ENCODE results near the gene UBE2F. TPM values are rescaled to one million over a fixed set of nuclear protein-coding genes. Genes with fewer than 3 reads are reported as not detected.

UBE2F gene
- total RNA-seq, 1 experiment from 2014 or later, result 51.2 TPM

DNA sequence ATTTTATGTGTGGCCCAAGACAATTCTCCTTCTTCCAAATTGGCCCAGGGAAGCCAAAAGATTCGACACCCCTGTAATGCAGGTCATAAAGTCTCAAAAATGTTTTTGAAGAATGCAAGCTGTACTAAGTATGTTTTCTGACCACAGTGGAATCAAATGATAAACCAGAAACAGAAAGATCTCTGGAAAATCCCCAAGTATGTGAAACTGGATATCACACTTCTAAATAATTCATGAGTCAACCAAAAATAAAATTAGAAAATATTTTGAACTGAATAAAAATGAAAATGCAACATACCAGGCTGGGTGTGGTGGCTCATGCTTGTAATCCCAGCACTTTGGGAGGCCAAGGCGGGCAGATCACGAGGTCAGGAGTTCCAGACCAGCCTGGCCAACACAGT, 34.1 kb upstream of the UBE2F start:
- POLR2A ChIA-PET (ENCODE audit: low non-redundant PET), result no interaction called here
- CTCF ChIA-PET, result no interaction called here
- DNase-seq (ENCODE audit: low spot score), result no peak
- Histone ChIP-seq H3K36me3 (ENCODE audit: insufficient read depth, low read length, poor library complexity, severe bottlenecking) (no peaks in the 10 kb centered on the region), H3K27me3 (replicated peaks; ENCODE audit: insufficient read depth, low read depth, low read length, poor library complexity) (no peaks in the 10 kb centered on the region), H3K4me1 (ENCODE audit: insufficient read depth, low read length, poor library complexity, severe bottlenecking) (no peaks in the 10 kb centered on the region), H3K9me3 (ENCODE audit: low read depth, low read length, poor library complexity, severe bottlenecking) (no peaks in the 10 kb centered on the region), H3K27ac (ENCODE audit: low read depth, low read length, poor library complexity, severe bottlenecking) (no peak overlapping the region), H3K4me3 (ENCODE audit: low read depth, low read length, poor library complexity, severe bottlenecking) (no peak overlapping the region)
- TF ChIP-seq EZH2 (IDR thresholded peaks at IDR 0.05; ENCODE audit: borderline replicate concordance, low read depth, low read length, poor library complexity, severe bottlenecking), result no peak
- TF ChIP-seq, protein P1, sequence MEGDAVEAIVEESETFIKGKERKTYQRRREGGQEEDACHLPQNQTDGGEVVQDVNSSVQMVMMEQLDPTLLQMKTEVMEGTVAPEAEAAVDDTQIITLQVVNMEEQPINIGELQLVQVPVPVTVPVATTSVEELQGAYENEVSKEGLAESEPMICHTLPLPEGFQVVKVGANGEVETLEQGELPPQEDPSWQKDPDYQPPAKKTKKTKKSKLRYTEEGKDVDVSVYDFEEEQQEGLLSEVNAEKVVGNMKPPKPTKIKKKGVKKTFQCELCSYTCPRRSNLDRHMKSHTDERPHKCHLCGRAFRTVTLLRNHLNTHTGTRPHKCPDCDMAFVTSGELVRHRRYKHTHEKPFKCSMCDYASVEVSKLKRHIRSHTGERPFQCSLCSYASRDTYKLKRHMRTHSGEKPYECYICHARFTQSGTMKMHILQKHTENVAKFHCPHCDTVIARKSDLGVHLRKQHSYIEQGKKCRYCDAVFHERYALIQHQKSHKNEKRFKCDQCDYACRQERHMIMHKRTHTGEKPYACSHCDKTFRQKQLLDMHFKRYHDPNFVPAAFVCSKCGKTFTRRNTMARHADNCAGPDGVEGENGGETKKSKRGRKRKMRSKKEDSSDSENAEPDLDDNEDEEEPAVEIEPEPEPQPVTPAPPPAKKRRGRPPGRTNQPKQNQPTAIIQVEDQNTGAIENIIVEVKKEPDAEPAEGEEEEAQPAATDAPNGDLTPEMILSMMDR (conservative IDR thresholded peaks at IDR 0.05; ENCODE audit: low read depth, low read length), result no peak
- BruUV-seq (replicated peaks), result no TSS peak
- intact Hi-C loops (cut with micrococcal nuclease; ENCODE audit: unreplicated experiment), result no loop called here

DNA sequence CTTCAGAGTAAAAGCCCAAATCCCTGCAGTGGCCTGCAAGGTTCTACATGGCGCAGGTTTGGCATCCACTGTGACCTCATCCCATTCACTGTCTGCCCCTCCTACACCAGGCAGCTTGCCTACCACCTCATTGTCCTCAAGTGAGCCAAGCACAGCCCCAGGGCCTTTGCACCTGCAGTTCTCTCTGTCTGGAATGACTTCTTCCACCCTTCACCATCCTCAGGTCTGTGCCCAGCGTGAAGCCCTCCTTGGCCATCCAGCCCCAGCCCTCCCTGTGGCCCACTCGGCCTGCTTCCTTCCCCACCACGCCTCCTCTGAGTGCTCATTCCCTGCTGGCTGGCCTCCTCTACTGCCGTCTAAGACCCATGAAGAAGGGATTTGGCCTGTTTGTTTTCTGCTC, 32.6 kb upstream of the UBE2F start:
- intact Hi-C loops (cut with micrococcal nuclease; ENCODE audit: unreplicated experiment), result no loop called here
- H3K4me3 ChIP-seq (ENCODE audit: low read depth, low read length, poor library complexity, severe bottlenecking), result no peak overlapping the region
- no peaks in the 10 kb centered on the region for H3K36me3 ChIP-seq (ENCODE audit: insufficient read depth, low read length, poor library complexity, severe bottlenecking)
- no peaks in the 10 kb centered on the region for H3K27me3 ChIP-seq (replicated peaks; ENCODE audit: insufficient read depth, low read depth, low read length, poor library complexity)
- DNase-seq (ENCODE audit: low spot score), result no peak
- TF ChIP-seq, protein P1 (conservative IDR thresholded peaks at IDR 0.05; ENCODE audit: low read depth, low read length), result no peak
- no peak for TF ChIP-seq EZH2 (IDR thresholded peaks at IDR 0.05; ENCODE audit: borderline replicate concordance, low read depth, low read length, poor library complexity, severe bottlenecking)
- POLR2A ChIA-PET (ENCODE audit: low non-redundant PET), result no interaction called here
- no peak overlapping the region for H3K27ac ChIP-seq (ENCODE audit: low read depth, low read length, poor library complexity, severe bottlenecking)
- CTCF ChIA-PET, result no interaction called here
- no TSS peak for BruUV-seq (replicated peaks)
- no peaks in the 10 kb centered on the region for H3K9me3 ChIP-seq (ENCODE audit: low read depth, low read length, poor library complexity, severe bottlenecking)
- no peaks in the 10 kb centered on the region for H3K4me1 ChIP-seq (ENCODE audit: insufficient read depth, low read length, poor library complexity, severe bottlenecking)

DNA sequence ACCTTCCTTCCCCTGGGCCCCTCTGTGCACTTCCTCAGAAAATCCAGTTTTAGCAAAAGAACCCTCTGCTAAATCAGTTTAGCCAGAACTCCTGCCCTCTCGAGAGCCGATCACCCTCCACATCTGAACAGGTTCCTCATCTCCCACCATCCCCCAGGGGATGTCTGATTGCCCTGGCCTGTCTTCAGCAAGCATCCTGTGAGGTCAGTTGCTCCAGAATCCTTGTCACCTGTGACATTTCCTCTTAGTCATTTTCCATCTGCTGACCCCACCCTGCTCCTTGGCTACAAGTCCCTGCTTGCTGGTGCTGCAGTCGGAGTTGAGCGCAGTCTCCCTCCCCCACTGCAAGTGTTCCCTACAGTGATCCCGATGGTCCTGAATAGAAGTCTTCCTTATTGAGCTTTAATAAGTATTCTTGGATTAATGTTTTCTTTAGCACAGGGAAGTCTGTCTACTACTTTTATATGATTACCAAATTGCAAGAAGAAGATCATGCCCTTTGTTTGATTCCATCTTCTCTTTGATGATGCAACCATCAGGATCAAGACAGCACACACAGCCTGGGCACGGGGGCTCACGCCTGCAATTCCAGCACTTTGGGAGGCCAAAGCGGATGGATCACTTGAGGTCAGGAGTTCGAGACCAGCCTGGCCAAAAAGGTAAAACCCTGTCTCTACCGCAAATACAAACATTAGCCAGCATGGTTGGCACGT, 30.9 kb upstream of the UBE2F start:
- Histone ChIP-seq H3K9me3 (ENCODE audit: low read depth, low read length, poor library complexity, severe bottlenecking) (no peaks in the 10 kb centered on the region), H3K27ac (ENCODE audit: low read depth, low read length, poor library complexity, severe bottlenecking) (no peak overlapping the region), H3K27me3 (replicated peaks; ENCODE audit: insufficient read depth, low read depth, low read length, poor library complexity) (no peaks in the 10 kb centered on the region), H3K4me3 (ENCODE audit: low read depth, low read length, poor library complexity, severe bottlenecking) (no peak overlapping the region), H3K4me1 (ENCODE audit: insufficient read depth, low read length, poor library complexity, severe bottlenecking) (no peaks in the 10 kb centered on the region), H3K36me3 (ENCODE audit: insufficient read depth, low read length, poor library complexity, severe bottlenecking) (no peaks in the 10 kb centered on the region)
- TF ChIP-seq EZH2 (IDR thresholded peaks at IDR 0.05; ENCODE audit: borderline replicate concordance, low read depth, low read length, poor library complexity, severe bottlenecking), result no peak
- TF ChIP-seq, protein P1 (conservative IDR thresholded peaks at IDR 0.05; ENCODE audit: low read depth, low read length), result no peak
- ChIA-PET CTCF (no interaction called here), POLR2A (ENCODE audit: low non-redundant PET) (interaction anchor here (0.7 kb wide), 1 partner anchor 79 kb away, joined by 4 read pairs; no protein-coding TSS in a partner anchor)
- intact Hi-C loops (cut with micrococcal nuclease; ENCODE audit: unreplicated experiment), result no loop called here
- no peak for DNase-seq (ENCODE audit: low spot score)
- BruUV-seq (replicated peaks), result no TSS peak

Measured in A673 (cell line).